K562 (cell line): ENCODE results near the gene ATP1A2. TPM values are rescaled to one million over a fixed set of nuclear protein-coding genes. Genes with fewer than 3 reads are reported as not detected.

ENCODE experiments used
- ATAC-seq: fragments of 200-7000 bp; cut with Tn5 transposase; 3 replicates; pipeline ENCODE4 v1.9.1; 2020; ENCODE audit warnings: moderate library complexity
- BruUV-seq: library from RNA; stranded (reverse); fragments of 400-500 nt; replicated peaks from 2 replicates; lab custom pipeline; 2021; lab: Mats Ljungman, UMichigan
- CTCF ChIA-PET: fragments of 300-600 bp; formaldehyde crosslinking; extraction: SDS; loops from one replicate; lab custom pipeline; 2021; ENCODE audit warnings: low intra/inter-chr PET ratio; lab: Yijun Ruan, JAX
- POLR2A ChIA-PET: fragments of 300-600, 350-650 bp; sonication (Branson Sonifier 250); formaldehyde crosslinking; extraction: SDS; loops from one replicate; lab custom pipeline; 2021; ENCODE audit warnings: antibody characterized with exemption, inconsistent platforms; lab: Yijun Ruan, JAX
- DNase-seq, 4 experiments: peaks; one replicate each; pipeline versions ENCODE4 v3.0.0 to v3.0.0-alpha.2; 2011 to 2018; ENCODE audit warnings: low spot score in 3 of 4, mixed read lengths in 3 of 4; ENCODE audit errors: extremely low read depth in 1 of 4
- FAIRE-seq: peaks from 2 replicates; lab custom pipeline; 2011; peaks lifted over from hg19 to GRCh38; lab: Jason Lieb, UNC
- H2AFZ ChIP-seq: 2 replicates; pipeline ENCODE4 v1.6.0; 2011; ENCODE audit warnings: low read depth, low read length, control low read depth, inconsistent platforms
- H3K27ac ChIP-seq: fragments of 200-600 bp; 3 replicates; pipeline ENCODE4 v1.8.0; 2011; ENCODE audit warnings: low read depth, mild to moderate bottlenecking, control low read depth, inconsistent platforms, low read length, moderate library complexity, mixed read lengths; ENCODE audit errors: extremely low read depth
- H3K27me3 ChIP-seq, 2 experiments: fragments of 300-600 bp in 1 of 2; 2 replicates in 1 of 2; 3 replicates in 1 of 2; pipeline versions ENCODE4 v1.6.0 to v1.8.0; 2011; ENCODE audit warnings: inconsistent platforms in 2 of 2, low read length in 2 of 2, mild to moderate bottlenecking in 1 of 2, mixed read lengths in 1 of 2, moderate library complexity in 1 of 2; ENCODE audit not compliant: control insufficient read depth in 2 of 2, insufficient read depth in 2 of 2
- H3K36me3 ChIP-seq: fragments of 300-600 bp; 3 replicates; pipeline ENCODE4 v1.8.0; 2011; ENCODE audit warnings: mild to moderate bottlenecking, low read length, inconsistent platforms; ENCODE audit not compliant: control insufficient read depth, insufficient read depth
- H3K4me1 ChIP-seq, 2 experiments: fragments of 200-600 bp in 1 of 2; replicated peaks in 1 of 2; 2 replicates in 1 of 2; 3 replicates in 1 of 2; pipeline versions ENCODE4 v1.5.1 to v1.8.0; 2011; ENCODE audit warnings: inconsistent platforms in 2 of 2, low read length in 2 of 2, mild to moderate bottlenecking in 1 of 2, mixed read lengths in 1 of 2, moderate library complexity in 1 of 2; ENCODE audit not compliant: control insufficient read depth in 2 of 2, insufficient read depth in 2 of 2
- H3K4me2 ChIP-seq: 2 replicates; pipeline ENCODE4 v1.6.1; 2011; ENCODE audit warnings: low read length, control low read depth, inconsistent platforms, mixed read lengths; ENCODE audit not compliant: insufficient read depth
- H3K4me3 ChIP-seq: fragments of 200-600 bp; sonication (generic), shearing (Covaris generic); 2 replicates; pipeline ENCODE4 v1.5.1; 2016; ENCODE audit warnings: control low read depth, inconsistent platforms
- H3K79me2 ChIP-seq: fragments of 200-600 bp; 3 replicates; pipeline ENCODE4 v1.8.0; 2011; ENCODE audit warnings: low read length, inconsistent platforms; ENCODE audit not compliant: control insufficient read depth, insufficient read depth
- H3K9ac ChIP-seq, 2 experiments: 2 replicates each; pipeline versions ENCODE4 v1.6.0 to v1.6.1; 2011; ENCODE audit warnings: low read depth in 2 of 2, low read length in 2 of 2, control low read depth in 1 of 2, inconsistent platforms in 1 of 2, mild to moderate bottlenecking in 1 of 2, mixed read lengths in 1 of 2; ENCODE audit not compliant: insufficient read depth in 1 of 2
- H3K9me1 ChIP-seq: one replicate; pipeline ENCODE4 v1.6.0; 2011; ENCODE audit warnings: inconsistent platforms, mild to moderate bottlenecking, low read length, moderate library complexity; ENCODE audit not compliant: control insufficient read depth, insufficient read depth
- H3K9me3 ChIP-seq: replicated peaks from 2 replicates; pipeline ENCODE4 v1.5.1; 2011; ENCODE audit warnings: low read depth, low read length, inconsistent platforms; ENCODE audit not compliant: control insufficient read depth, insufficient read depth
- H4K20me1 ChIP-seq: replicated peaks from 2 replicates; pipeline ENCODE4 v1.6.1; 2011; ENCODE audit warnings: low read length, inconsistent platforms, mixed read lengths; ENCODE audit not compliant: control insufficient read depth, insufficient read depth
- BMI1 ChIP-seq: fragments of 150-350 bp; IDR thresholded peaks from 2 replicates; pipeline ENCODE4 v1.6.1; 2014; ENCODE audit warnings: low read length
- CBFB ChIP-seq: sonication (generic); formaldehyde crosslinking; IDR thresholded peaks from 2 replicates; pipeline ENCODE4 v1.4.0; 2020; ENCODE audit warnings: mild to moderate bottlenecking, missing genetic modification reagents
- MTF1 ChIP-seq: fragments of 250-450 bp; sonication (Bioruptor Pico); IDR thresholded peaks from 2 replicates; pipeline ENCODE4 v1.9.0; 2021; ENCODE audit warnings: moderate library complexity, mild to moderate bottlenecking, inconsistent platforms, borderline replicate concordance
- SMAD3 ChIP-seq: fragments of 450-650 bp; formaldehyde crosslinking; conservative IDR thresholded peaks from 2 replicates; pipeline ENCODE4 v1.4.0; 2020; ENCODE audit warnings: mild to moderate bottlenecking
- ZNF124 ChIP-seq: sonication (generic); formaldehyde crosslinking; IDR thresholded peaks from 2 replicates; pipeline ENCODE4 v1.8.1; 2022; ENCODE audit warnings: missing genetic modification reagents
- ZNF551 ChIP-seq: fragments of 250-450 bp; sonication (Bioruptor Pico); IDR thresholded peaks from 2 replicates; pipeline ENCODE4 v1.5.0; 2021; ENCODE audit warnings: mild to moderate bottlenecking, moderate library complexity
- WGBS: fragments of 100-300 bp; shearing (Covaris generic); methylation state at CpG from one replicate; pipeline ENCODE4 v1.1.6; 2016; ENCODE audit warnings: low coverage, mixed read lengths; ENCODE audit not compliant: insufficient coverage; ENCODE audit errors: missing lambda C conversion rate; 5-methylcytosine and 5-hydroxymethylcytosine counted together
- in situ Hi-C: fragments of 300-500 bp; cut with MboI; formaldehyde crosslinking; loops from 4 replicates; pipeline ENCODE4 v1.15.0; 2018; ENCODE audit warnings: inconsistent platforms, mixed read lengths
- intact Hi-C: fragments of 100-400 bp; cut with micrococcal nuclease; formaldehyde crosslinking; loops from 2 replicates; pipeline ENCODE4 v1.14.2; 2022
- polyA plus RNA-seq, 8 experiments: library from polyadenylated mRNA; depleted of rRNA in 4 of 8; stranded (reverse) in 5 of 8; unstranded in 3 of 8; fragments of >200 nt; fragmentation: Nextera tagmentation in 2 of 8; fragmentation: Illumina TruSeq in 1 of 8; extraction: Ambion mirVana in 2 of 8; extraction: Trizol in 1 of 8; gene quantifications; 2 replicates each; pipeline versions ENCODE4 v1.2.1 to v1.2.3, GENCODE V29; 2011 to 2014; ENCODE audit warnings: inconsistent platforms in 1 of 8, missing spikeins in 1 of 8
- total RNA-seq, 7 experiments: library from RNA; depleted of rRNA in 6 of 7; stranded (reverse); fragments of >200 nt in 6 of 7; fragmentation: Illumina TruSeq in 2 of 7; extraction: Trizol in 2 of 7; gene quantifications; 2 replicates each; pipeline versions ENCODE4 v1.2.1 to v1.2.3, GENCODE V29; 2011 to 2021; ENCODE audit warnings: low replicate concordance in 1 of 7
- TF ChIP-seq, protein P1 (sequence below): fragments of 250-450 bp; sonication (Bioruptor Pico); IDR thresholded peaks from 2 replicates; pipeline ENCODE4 v1.5.0; 2020; ENCODE audit warnings: mild to moderate bottlenecking, borderline replicate concordance
- TF ChIP-seq, protein P2 (sequence below): sonication (generic); formaldehyde crosslinking; IDR thresholded peaks from 2 replicates; pipeline ENCODE4 v1.8.1; 2023; ENCODE audit warnings: missing genetic modification reagents, mild to moderate bottlenecking, borderline replicate concordance
- TF ChIP-seq, protein P3 (sequence below): IDR thresholded peaks from 3 replicates; pipeline ENCODE4 v1.6.1; 2011; ENCODE audit warnings: borderline replicate concordance, mild to moderate bottlenecking, moderate library complexity; ENCODE audit not compliant: insufficient read length; ENCODE audit errors: extremely low read depth
- TF ChIP-seq, protein P4 (sequence below): fragments of 250-450 bp; sonication (Bioruptor Pico); IDR thresholded peaks from 2 replicates; pipeline ENCODE4 v1.4.0; 2020

The ATP1A2 gene
- total and polyA plus RNA-seq, 9 of the 15 experiments (the other 6 are each of a cell fraction or from before 2014, with no cell fraction given): 0.04 to 0.11 (median 0.09) TPM; not detected in 6

DNA sequence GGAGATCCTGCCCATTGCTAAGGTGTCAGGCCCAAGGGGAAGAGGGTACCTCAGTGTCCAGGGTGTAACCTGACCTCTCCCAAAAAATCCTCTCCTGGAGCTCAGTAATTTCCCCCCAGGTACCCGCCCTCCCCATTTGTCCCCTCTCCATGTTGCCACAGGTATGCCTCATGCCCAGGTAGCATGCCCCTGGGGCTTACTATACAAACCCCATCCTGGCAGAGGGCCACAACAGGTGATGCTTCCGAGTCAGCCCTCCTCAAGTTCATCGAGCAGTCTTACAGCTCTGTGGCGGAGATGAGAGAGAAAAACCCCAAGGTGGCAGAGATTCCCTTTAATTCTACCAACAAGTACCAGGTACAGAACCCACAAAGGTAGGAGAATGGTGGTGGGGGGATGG is 51.5 kb downstream of the ATP1A2 start:
- POLR2A ChIA-PET: interaction anchor here (1.1 kb wide), 1 partner anchor 95 kb away, joined by 3 read pairs; the partner anchor contains the start of gene DCAF8
- Histone ChIP-seq H3K79me2 (no peaks in the 10 kb centered on the region), H4K20me1 (no peaks in the 10 kb centered on the region), H3K36me3 (no peaks in the 10 kb centered on the region)
- in situ Hi-C loops: no loop called here
- intact Hi-C loops: no loop called here
- FAIRE-seq: no peak
- no TSS peak for BruUV-seq
- TF ChIP-seq BMI1 (no peak), MTF1 (no peak), ZNF124 (CRISPR knock-in tag) (no peak), CBFB (CRISPR knock-in tag) (no peak), SMAD3 (no peak), ZNF551 (CRISPR knock-in tag) (no peak)
- TF ChIP-seq, protein P1, sequence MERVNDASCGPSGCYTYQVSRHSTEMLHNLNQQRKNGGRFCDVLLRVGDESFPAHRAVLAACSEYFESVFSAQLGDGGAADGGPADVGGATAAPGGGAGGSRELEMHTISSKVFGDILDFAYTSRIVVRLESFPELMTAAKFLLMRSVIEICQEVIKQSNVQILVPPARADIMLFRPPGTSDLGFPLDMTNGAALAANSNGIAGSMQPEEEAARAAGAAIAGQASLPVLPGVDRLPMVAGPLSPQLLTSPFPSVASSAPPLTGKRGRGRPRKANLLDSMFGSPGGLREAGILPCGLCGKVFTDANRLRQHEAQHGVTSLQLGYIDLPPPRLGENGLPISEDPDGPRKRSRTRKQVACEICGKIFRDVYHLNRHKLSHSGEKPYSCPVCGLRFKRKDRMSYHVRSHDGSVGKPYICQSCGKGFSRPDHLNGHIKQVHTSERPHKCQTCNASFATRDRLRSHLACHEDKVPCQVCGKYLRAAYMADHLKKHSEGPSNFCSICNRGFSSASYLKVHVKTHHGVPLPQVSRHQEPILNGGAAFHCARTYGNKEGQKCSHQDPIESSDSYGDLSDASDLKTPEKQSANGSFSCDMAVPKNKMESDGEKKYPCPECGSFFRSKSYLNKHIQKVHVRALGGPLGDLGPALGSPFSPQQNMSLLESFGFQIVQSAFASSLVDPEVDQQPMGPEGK (CRISPR knock-in tag): no peak
- TF ChIP-seq, protein P2, sequence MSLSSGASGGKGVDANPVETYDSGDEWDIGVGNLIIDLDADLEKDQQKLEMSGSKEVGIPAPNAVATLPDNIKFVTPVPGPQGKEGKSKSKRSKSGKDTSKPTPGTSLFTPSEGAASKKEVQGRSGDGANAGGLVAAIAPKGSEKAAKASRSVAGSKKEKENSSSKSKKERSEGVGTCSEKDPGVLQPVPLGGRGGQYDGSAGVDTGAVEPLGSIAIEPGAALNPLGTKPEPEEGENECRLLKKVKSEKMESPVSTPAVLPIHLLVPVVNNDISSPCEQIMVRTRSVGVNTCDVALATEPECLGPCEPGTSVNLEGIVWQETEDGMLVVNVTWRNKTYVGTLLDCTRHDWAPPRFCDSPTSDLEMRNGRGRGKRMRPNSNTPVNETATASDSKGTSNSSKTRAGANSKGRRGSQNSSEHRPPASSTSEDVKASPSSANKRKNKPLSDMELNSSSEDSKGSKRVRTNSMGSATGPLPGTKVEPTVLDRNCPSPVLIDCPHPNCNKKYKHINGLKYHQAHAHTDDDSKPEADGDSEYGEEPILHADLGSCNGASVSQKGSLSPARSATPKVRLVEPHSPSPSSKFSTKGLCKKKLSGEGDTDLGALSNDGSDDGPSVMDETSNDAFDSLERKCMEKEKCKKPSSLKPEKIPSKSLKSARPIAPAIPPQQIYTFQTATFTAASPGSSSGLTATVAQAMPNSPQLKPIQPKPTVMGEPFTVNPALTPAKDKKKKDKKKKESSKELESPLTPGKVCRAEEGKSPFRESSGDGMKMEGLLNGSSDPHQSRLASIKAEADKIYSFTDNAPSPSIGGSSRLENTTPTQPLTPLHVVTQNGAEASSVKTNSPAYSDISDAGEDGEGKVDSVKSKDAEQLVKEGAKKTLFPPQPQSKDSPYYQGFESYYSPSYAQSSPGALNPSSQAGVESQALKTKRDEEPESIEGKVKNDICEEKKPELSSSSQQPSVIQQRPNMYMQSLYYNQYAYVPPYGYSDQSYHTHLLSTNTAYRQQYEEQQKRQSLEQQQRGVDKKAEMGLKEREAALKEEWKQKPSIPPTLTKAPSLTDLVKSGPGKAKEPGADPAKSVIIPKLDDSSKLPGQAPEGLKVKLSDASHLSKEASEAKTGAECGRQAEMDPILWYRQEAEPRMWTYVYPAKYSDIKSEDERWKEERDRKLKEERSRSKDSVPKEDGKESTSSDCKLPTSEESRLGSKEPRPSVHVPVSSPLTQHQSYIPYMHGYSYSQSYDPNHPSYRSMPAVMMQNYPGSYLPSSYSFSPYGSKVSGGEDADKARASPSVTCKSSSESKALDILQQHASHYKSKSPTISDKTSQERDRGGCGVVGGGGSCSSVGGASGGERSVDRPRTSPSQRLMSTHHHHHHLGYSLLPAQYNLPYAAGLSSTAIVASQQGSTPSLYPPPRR (CRISPR knock-in tag): no peak
- TF ChIP-seq, protein P3, sequence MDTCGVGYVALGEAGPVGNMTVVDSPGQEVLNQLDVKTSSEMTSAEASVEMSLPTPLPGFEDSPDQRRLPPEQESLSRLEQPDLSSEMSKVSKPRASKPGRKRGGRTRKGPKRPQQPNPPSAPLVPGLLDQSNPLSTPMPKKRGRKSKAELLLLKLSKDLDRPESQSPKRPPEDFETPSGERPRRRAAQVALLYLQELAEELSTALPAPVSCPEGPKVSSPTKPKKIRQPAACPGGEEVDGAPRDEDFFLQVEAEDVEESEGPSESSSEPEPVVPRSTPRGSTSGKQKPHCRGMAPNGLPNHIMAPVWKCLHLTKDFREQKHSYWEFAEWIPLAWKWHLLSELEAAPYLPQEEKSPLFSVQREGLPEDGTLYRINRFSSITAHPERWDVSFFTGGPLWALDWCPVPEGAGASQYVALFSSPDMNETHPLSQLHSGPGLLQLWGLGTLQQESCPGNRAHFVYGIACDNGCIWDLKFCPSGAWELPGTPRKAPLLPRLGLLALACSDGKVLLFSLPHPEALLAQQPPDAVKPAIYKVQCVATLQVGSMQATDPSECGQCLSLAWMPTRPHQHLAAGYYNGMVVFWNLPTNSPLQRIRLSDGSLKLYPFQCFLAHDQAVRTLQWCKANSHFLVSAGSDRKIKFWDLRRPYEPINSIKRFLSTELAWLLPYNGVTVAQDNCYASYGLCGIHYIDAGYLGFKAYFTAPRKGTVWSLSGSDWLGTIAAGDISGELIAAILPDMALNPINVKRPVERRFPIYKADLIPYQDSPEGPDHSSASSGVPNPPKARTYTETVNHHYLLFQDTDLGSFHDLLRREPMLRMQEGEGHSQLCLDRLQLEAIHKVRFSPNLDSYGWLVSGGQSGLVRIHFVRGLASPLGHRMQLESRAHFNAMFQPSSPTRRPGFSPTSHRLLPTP: no peak
- TF ChIP-seq, protein P4, sequence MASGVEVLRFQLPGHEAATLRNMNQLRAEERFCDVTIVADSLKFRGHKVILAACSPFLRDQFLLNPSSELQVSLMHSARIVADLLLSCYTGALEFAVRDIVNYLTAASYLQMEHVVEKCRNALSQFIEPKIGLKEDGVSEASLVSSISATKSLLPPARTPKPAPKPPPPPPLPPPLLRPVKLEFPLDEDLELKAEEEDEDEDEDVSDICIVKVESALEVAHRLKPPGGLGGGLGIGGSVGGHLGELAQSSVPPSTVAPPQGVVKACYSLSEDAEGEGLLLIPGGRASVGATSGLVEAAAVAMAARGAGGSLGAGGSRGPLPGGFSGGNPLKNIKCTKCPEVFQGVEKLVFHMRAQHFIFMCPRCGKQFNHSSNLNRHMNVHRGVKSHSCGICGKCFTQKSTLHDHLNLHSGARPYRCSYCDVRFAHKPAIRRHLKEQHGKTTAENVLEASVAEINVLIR (CRISPR knock-in tag): no peak
- TF ChIP-seq, all 486 proteins: peak for 0
- WGBS: 0% methylated on average over 4 of the region's 4 CpGs
- no peak overlapping the region for H3K4me2 ChIP-seq
- no peak overlapping the region for H2AFZ ChIP-seq
- CTCF ChIA-PET: no interaction called here
- H3K27me3 ChIP-seq: peaks cover 32 to 69% of the 10 kb centered on the region in 2 experiments
- ATAC-seq (no peak), DNase-seq (no peak)
- no peak overlapping the region for H3K27ac ChIP-seq
- no peak overlapping the region for H3K4me3 ChIP-seq
- H3K9ac ChIP-seq: no peak overlapping the region
- H3K4me1 ChIP-seq: peaks cover 0 to 9% of the 10 kb centered on the region in 2 experiments; a peak in 3 of 5 replicates
- H3K9me3 ChIP-seq: no peaks in the 10 kb centered on the region
- H3K9me1 ChIP-seq: no peaks in the 10 kb centered on the region
